NCI-H524 (cell line): Measurements from ENCODE around the gene EXTL1.

Experiments used
- DNase-seq, 2 experiments: peaks; one replicate each; lab custom pipeline; 2025; lab: John Stamatoyannopoulos, UW

Gene EXTL1

DNA sequence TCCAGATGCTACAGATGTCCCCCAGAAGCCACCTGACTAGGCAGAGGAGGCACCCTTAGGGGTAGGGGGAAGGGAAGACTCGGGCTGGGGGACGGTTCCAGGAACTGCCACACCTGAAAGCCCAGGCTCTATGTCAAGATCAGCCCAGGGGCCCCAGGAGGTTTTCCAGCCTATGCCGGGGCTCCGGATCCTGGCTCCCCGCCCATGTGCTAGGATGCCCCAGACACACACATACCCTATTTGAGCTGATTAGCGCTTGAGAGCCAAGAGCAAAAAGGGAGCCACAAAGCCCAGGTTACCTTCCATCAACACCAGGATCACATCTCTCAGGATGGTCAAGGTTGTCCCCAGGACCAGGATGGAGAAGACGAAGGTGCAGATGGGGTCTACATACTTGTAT lies 19.8 kb downstream of the EXTL1 start:
- no peak for DNase-seq

DNA sequence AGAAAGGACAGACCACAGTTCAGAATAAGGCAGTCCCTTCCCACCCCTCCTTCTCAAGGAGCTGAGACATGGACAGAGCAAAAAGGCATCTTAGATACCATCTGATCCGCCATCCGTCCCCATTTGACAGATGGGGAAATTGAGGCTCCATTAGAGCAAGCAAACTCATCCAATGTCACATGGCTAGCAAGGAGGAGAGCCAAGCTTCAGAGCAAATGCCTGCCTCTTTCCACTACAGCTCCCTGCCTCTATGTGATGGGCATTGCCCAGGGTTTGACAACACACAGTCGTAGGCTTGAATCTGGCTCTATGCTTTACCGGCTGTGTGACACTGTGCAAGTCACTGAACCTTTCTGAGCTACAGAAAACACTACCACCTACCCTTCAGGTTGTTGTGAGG lies 20.4 kb downstream of the EXTL1 start:
- no peak for DNase-seq

DNA sequence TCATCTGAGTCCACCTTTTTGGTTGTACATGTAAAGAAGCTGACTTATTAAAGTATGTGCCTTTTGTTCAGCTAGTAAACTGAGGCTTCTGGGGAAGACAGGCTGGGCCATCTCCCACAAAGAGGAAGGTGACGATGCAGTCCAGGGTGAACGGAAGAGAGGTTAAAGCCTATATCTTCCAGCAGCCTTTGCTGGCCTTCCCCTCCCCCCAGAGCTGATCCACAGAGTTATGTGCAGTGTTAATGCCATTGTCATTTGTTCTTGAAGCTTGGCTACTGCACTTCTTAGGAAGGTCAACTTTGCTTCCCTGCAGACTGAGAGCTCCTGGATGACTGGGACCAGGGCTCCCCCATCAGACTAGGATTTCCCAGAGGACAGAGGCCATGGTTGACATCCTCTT lies 22.2 kb downstream of the EXTL1 start:
- DNase-seq = no peak

DNA sequence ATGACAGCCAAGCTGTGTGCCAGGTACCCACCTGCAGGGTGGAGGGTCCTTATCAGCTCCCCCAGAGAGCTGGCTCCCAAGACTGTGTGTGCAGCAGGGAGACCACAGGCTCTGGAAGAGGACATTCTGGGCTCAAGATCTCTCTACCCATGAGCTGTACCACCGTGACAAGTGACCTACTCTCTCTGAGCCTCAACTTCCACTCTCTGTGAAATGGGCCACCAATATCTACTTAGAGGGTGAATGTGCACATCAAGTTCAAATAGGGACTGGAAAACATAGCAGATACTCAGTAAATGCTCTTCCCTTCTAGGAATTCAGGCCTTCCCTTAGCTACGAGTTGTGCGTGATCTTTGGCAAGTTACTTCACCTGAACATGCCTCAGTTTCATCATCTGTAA lies 22.8 kb downstream of the EXTL1 start:
- no peak for DNase-seq

DNA sequence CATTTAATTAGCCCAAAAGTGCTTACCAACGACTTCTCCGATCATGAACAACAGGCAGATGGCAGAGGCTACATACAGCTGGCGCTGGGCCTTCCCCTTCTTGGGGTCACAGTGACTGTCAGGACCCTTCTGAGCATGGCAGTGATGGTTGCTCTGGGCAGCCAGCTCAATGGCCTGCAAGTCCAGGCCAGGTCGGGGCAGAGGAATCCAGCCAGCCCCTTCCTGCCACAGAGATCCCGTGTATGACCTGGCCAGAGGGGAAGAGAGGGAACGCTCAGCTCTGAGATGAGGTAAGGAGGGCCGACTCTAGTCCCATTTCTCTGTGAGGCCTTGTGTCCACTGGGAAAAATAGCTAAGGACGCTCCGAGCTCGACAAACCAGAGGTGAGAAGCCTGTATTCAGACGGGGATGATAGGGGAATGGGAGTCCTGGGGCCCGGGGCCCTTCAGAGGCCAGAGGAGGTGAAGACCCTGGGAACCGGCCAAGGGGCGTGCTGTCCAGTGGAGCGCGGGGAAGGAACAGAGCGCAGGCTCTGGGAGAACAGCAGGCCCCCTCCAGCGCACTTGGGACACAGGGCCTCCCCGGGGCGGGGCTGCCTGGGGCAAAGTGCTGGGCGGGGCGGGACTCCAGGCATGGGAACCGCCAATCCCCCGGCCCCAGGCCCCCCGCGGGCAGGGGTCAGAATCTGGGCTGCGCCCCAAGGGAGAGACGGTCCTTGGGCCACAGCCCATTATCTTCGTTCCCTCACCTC lies 23.6 kb downstream of the EXTL1 start:
- no peak for DNase-seq

DNA sequence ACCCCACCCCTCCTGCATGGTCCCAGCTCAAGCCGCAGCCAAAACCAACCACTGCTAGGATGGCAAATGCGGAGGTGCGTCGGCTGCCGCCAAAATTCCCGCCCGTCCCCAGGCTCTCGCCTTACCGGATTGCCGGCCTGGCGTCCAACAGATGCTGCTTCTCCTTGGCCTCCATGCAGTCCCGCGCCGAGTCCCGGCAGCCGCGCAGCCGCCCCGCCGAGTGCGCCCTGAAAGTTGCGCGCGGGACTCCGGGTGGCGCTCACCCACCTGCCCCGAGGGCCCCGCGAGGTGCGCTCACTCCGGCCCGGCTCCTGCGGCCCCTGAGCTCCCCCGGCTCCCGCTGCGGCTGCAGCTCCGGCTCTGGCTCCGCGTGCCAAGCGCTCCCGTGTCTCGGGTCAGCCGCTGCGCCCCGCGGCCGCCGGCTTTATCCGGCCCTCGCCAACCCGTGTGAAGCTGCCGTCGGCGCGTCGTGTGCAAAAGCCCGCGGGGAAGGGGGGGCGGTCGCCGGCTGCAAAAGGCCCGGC lies 24.2 kb downstream of the EXTL1 start, which contains the start of gene SLC30A2:
Gene SLC30A2, minus strand, starts transcription at position 397 of the 524 bp plus-strand sequence. Its CDS starts 222 bp downstream, at position 175.
- peak in 1 of 2 experiments; percentile 22 for DNase-seq

DNA sequence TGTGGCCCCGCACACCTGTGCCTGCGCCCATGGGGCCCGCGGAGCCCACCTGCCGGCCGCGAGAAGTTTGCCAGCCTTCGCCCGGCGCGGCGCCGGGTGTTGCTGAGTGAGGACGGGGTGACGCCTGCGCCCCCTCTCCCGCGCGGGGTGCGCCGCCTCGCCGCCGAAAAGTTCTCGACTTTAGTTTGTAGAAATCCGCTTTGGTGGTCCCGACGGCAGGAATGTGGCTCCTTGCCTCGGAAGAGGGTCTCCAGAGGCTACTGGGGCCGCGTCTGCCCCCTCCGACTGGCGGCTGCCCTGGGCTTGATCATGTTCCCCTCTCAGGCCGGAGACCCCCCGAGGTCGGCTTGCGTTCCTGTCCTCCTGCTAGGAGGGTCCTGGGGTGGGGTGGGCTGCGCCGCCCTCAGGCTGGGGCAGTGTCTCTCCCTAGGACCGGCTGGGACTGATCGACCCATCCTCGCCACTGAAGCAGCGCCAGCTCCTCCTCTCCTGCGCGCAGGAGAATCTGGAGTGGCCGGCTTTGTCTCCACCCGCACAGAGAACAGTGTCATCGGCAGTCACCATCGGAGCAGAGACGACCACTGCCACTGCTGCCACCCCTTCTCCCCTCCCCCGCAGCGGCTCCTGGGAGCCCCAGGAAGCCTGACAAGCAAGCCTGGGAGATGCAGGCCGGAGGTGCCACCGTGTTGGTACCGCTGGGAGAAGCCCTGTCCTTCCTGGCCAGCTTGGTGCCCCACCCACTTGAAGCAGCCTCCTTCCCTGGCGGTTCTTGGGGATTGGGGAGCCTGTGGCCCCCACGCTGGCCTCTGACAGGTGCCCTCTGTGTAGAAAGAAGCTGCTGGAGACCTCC lies 24.9 kb downstream of the EXTL1 start:
- DNase-seq = no peak

DNA sequence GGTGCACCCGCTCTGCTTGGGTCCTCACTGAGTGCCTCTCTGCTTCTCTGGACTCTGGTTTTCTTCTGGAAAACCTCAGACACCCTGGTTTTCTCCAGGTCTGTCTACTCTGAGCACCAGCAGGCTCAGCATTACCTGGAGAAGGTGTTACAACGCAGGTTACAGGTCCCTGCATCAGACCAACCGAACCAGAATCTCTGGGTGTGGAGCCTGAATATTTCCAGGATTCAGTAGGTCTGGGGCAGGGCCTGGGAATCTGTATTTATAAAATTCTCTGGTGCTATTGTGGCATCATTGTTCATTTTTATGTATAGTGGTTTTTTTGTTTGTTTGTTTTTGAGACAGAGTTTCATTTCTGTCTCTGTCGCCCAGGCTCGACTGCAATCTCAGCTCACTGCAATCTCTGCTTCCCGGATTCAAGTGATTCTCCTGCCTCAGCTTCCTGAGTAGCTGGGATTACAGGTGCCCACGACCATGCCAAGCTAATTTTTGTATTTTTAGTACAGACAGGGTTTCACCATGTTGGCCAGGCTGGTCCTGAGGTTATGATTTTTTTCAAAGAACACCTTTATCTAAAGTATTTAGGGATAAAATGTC lies 25.8 kb downstream of the EXTL1 start:
- no peak for DNase-seq

DNA sequence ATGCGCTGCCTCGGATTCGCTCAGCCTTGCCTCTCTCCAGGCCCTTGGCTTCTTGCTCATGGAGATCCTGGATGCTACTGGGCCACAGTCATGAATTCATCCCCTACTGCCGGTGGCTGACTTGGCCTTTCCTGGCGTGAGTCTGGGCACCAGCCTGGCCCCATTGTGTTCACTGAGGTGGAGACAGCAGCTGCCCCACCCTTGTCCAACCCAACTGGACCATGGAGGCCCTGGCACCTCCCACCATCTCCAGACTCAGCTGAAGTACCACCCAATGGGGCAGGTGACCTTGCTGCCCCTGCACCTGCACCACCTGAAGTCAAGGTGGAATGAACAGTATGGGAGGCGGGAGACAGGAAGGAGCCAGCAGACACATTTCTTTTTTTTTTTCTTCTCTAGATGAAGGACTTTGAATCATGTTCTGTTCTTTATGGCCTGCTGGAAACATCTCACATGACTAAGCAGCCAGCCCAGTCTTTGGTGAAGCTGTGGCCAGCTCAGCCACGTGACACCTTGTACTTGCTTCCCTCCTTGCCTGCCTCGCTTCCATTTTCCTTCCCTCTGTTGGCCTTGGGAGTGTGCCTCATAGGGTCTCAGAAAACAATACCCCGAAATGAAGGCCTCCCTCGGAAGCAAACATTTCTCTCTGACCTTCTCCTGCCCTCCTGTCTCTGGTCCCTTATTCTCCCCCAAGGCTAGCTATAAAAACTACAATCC lies 28.1 kb downstream of the EXTL1 start:
- no peak for DNase-seq

DNA sequence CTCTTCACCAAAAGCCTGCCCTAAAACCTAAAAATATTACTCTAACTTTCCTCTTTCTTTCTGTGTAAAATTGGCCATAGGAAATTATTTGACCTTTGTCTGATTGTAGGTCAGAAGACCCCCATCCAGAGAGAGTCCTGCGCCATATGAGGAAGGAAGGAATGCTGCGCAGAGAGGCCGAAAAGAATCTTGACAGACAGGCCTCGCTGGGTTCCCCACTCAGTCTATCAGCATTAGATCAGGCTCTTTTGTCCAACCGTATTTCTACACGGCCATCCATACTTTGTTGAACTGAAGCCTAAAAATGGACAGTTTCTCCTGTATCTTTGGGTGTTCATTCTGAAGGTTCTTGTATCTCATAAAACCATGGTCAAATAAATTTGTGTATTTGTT lies 28.7 kb downstream of the EXTL1 start:
- DNase-seq = no peak

DNA sequence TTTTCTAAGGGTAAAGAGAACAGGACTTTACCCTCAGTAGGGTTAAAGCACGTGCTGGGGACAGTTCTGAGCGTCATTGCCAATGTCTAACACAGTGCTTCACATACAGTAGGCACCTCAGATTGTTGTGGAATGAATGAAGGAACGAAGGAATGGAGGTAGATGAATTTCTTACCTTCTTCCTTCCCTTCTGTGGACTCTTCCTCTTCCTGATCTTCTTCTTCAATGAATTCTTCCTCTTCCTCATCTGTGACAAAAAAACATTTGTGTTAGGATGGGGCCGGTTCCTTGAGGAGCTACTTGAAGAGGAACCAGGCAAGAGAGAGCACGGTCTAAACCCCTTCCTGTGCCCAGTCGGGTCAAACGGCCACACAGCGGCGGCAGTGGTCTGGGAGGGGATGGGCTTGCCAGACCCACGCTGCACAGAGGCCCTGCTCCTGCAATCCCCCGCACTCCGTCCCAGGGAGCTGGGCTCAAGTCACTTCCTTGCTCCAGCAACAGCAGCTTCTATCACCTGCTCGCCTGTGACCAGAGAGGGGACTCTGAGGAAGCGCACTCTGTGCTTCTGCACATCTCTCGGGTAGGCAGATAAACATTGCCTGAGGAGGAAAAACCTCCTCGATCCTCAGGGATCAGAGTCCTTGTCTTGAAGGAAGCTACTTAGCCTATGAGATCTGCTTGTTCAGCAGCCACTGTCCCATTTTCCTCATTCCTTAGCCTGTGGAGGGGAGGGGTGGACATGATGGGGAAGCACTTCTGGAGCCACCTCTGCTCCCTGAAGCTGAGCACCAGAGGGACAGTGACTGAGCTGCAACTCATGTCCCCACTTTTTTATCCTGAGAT lies 32.4 kb downstream of the EXTL1 start:
- DNase-seq = no peak

DNA sequence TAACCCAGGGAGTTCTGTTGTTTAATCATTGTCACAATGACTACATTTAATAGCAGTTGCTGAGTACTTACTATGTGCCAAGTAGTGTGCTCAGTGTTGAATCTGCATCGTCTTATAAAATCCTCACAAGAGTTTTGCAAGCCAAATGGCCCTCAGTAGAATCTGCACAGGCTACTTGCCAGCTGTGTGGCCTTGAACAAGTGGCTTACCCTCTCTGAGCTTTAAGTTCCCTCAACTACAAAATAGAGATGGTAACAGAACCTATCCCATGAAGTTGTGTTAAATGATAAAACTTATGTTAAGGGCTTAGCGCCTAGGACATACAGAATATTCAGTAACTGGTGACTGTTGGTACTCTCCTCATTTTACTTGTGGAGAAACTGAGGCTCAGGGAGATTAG lies 33.5 kb downstream of the EXTL1 start:
- no peak for DNase-seq

DNA sequence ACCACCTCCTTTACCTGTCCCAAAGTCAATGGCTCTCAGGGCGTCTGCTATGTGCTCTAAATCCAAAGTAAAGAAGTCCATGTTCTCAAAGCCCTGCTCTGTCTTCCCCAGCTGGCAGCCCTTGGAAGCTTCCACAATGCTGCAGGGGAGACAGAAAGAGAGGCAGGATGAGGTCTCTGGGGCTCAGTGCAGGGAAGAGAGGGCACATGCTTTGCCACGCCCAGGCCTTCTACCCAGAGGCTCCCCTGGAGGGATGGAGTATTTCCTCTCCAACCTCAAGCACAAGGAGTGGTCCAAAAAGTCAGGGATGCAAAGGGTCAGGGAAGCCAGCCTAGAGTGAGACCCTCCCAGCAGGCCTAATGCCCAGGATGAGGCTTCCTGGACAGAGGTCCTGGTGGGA lies 35.6 kb downstream of the EXTL1 start:
- no peak for DNase-seq

DNA sequence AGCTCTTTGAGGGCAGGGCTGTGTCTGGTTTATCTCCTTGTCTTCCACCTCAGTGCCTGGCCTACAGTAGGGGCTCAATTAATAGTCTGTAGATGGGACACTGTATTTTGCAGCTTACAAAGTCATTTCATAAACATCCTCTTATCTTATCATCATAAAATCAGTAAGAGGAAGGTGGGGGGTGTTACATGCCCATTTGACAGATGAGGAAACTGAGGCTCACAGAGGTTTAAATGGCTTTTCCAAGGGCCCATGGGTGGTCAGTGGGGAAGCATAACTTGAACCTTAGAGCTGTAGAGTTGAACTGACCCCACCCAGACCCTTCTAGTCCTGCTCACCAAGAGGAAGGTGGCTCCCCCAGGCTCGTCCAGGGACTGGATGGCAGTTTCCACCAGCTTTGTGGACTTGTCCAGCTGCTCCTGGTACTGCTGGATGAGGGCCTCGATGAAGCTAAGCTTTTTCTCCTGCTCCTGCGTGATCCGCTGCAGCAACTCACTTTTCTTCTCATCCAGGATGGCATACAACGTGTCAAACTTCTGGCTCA lies 36.5 kb downstream of the EXTL1 start:
- no peak for DNase-seq

DNA sequence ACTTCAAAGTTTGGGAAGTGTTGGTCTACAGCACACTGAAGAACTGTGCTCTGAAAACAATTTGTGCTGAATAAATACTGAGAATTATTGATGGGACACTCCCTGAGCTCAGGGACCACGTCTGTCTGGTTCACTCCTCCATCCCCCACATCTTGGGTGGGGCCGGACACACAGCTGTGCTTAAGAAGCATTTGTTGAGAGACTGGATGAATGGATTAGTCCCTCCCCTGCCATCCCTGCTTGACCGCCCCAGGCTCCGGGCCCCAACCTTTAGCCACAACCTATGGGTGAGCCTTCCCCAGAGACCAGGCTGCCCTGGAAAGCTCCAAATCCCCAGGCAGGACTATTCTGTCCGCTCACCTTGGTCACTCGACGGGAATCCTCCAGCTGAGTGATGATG lies 38.3 kb downstream of the EXTL1 start:
- DNase-seq = no peak

DNA sequence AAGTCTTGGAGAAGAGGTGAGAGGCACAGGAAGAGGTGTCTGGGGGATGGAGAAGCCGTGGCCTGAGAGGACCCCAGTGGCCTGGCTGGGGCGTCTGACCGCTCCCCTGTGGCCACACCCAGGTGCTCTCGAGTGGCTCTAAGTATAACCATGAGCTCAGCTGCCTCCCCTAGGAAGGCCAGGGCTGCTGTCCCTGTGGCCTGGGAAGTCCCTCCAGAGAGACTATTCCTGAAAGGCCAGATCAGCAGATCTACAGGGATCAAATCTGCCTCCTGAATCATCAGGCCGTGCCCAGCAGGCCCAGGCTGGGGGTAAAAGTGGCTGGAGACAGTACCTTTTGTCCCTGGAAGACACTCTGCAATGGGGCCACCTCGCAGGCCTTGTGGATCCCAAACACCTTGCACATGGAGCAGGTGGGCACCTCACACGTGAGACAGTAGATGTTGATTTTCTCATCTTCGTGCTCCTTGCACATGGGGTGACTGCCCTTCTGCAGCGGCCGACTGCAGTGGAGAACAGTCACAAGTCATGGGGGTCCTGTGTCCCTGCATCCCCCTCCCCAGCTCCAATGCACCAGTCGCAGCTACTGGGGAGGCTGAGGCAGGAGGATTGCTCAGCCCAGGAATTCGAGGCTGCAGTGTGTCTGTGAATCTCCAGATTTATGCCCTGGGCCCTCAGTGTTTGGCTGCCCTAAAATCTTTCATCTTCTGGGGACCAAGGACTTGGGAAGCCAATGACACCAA lies 39.4 kb downstream of the EXTL1 start:
- DNase-seq = no peak

DNA sequence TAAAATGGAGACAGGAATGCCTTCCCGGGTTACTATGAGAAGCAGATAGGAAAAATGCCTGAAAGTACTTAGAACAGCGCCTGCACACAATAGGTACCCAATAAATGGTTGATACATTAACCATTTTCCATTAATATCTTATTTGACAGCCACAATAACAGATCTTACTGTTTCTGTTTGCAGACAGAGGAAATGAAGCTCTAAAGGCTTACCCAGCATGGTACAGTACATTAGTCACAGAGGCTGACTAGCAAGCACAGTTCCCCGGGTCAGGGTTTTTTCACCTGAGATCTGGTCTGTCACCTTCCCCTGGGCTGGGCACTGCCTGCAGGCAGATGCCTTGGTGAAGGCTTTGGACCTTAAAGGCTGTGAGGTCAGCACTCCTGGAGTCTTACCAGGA lies 43.0 kb downstream of the EXTL1 start:
- no peak for DNase-seq

DNA sequence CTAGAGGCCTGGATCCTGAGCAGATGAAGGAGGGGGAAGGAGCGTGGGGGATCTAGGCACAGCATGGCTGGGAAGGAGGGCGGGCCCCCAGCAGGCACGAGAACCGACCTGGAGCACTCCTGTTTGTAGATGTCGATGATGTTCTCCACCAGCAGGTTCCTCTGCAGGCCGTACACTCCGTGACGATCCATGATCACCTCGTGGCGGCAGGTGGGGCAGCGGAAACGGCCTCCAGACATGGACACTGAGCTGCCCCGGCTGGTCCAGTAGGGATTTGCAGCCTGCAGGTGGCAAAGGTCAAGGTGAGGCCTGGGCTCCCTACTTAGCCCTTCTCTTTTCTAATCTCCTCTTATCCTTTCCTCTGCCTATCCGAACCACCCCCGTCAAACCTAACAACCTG lies 44.6 kb downstream of the EXTL1 start:
- DNase-seq = no peak

DNA sequence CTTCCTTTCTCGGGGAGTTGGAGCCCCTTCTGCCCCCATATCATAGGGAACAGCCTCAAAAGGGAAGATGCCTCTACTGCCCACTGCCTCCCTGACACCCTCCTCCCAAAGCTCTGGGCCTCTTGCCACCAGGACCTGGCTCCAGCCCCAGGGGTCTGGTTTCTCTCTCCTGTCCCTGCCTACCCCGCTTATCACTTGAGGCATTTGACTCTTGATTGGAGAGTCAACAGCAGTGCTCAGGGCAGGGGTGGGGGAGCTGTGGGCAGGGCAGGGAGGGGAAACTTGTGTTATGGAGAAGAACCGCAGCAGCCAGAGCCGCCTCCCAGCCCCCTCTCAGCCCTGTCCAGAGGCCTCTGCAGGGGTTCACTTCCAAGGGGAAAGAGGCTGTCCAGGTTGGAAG lies 45.3 kb downstream of the EXTL1 start:
- no peak for DNase-seq

DNA sequence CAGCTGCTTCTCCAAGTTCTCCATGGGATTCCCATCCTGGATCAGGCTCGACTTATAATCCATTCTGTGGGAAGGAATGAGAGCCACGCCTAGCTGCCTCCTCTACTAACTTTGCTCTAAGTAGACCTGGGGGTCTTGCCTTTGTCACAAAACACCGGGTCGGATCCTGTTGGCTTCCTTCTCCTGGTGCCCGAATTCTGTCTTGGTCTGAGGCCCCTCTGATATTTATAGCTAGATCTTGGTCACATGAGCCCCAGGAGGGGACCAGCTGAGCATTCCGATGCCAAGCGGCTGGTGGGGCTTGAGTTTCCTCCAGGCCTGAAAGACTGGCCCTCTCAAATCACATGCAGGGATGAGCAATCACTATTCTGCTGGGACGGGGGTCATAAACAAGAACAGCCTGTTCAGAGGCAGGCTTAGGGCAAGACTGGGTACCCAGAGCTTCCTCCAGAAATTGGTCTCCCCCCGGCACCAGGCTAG lies 45.9 kb downstream of the EXTL1 start, which contains the start of gene TRIM63:
Gene TRIM63, minus strand, starts transcription at position 199 of the 480 bp plus-strand sequence. Its CDS starts 136 bp downstream, at position 63.
- no peak for DNase-seq
